ENCODE results near the gene UNC80. TPM values are rescaled to one million over a fixed set of nuclear protein-coding genes. Genes with fewer than 3 reads are reported as not detected.

The UNC80 gene
- total RNA-seq, 4 donors from 2014 or later, result under 0.01 to 0.17 (median 0.09) TPM

GRCh38 chr2:210009896-210010295, 238.3 kb downstream of the UNC80 start:
- peaks cover 0 to 55% (median 27%) of the 10 kb centered on the region in 4 donors for H3K36me3 ChIP-seq
- intact Hi-C loops (cut with DNase I), result no loop called here
- H3K27me3 ChIP-seq, result no peaks in the 10 kb centered on the region
- 81% methylated on average over 3 of the region's 3 CpGs for WGBS
- H3K9me3 ChIP-seq, result no peaks in the 10 kb centered on the region
- H3K4me3 ChIP-seq, result no peak overlapping the region
- no peak overlapping the region for H3K27ac ChIP-seq (replicated peaks in 1 of 4)
- TF ChIP-seq CTCF (IDR thresholded peaks at IDR 0.05) (no peak), POLR2A (IDR thresholded peaks at IDR 0.05; ENCODE audit: low read depth) (no peak), EP300 (IDR thresholded peaks at IDR 0.05) (no peak), POLR2AphosphoS5 (IDR thresholded peaks at IDR 0.05) (no peak)
- DNase-seq (ENCODE audit: extremely low spot score), result no peak
- H3K4me1 ChIP-seq, result peaks cover 9 to 38% (median 27%) of the 10 kb centered on the region in 4 donors

DNA sequence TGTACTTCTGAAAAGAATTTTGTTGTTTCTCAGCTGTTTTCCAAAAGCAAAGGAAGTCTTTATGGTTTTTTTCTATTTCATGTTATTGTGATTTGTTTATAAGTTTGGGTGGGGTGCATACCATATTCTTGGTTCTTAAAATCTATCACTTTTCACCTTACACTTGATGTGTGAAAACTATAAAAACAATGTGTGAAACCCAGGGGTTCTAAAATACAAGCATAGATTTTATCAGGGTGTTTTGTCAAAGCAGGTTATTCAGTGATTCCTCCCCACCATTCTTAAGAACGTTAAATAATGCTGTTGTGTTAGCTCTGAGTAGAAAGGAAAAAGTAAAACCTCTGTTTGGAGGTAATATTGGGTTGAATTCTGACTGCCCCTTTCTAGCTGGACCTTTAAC, 248.5 kb downstream of the UNC80 start:
- no peak overlapping the region for H3K27ac ChIP-seq (replicated peaks in 1 of 4)
- intact Hi-C loops (cut with DNase I), result no loop called here
- DNase-seq (ENCODE audit: extremely low spot score), result no peak
- peaks cover 29 to 98% (median 68%) of the 10 kb centered on the region in 4 donors for H3K36me3 ChIP-seq
- TF ChIP-seq CTCF (IDR thresholded peaks at IDR 0.05), result no peak
- no peak for TF ChIP-seq EP300 (IDR thresholded peaks at IDR 0.05)
- no peak for TF ChIP-seq POLR2A (IDR thresholded peaks at IDR 0.05; ENCODE audit: low read depth)
- H3K4me3 ChIP-seq, result no peak overlapping the region
- no peaks in the 10 kb centered on the region for H3K27me3 ChIP-seq
- 86% methylated on average over 1 of the region's 1 CpG for WGBS
- H3K4me1 ChIP-seq, result peaks cover 0 to 12% (median 2%) of the 10 kb centered on the region in 4 donors
- no peaks in the 10 kb centered on the region for H3K9me3 ChIP-seq

DNA sequence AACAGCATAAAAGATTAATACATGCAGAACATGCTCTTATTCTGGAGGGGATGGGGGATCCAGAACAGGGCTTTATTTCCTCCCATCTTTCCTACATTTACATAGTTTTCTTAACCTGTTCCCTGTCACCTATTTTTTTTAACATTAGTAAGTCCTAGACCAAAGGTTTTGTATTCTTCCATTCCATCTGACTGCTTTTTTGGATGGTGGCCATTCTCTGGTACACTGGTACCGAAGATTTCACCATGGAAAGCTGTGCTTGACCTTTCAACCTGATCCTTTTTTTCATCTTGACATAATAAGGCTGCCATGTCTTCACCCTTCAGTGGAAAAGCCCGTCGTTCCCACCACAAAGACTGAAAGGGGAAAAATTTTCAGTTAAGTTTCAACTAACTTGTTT, 251.2 kb downstream of the UNC80 start:
- no peak overlapping the region for H3K4me3 ChIP-seq
- DNase-seq (ENCODE audit: extremely low spot score), result no peak
- no peaks in the 10 kb centered on the region for H3K9me3 ChIP-seq
- TF ChIP-seq CTCF (IDR thresholded peaks at IDR 0.05), result no peak
- no peak for TF ChIP-seq EP300 (IDR thresholded peaks at IDR 0.05)
- no peak for TF ChIP-seq POLR2AphosphoS5 (IDR thresholded peaks at IDR 0.05)
- no peak for TF ChIP-seq POLR2A (IDR thresholded peaks at IDR 0.05; ENCODE audit: low read depth)
- H3K36me3 ChIP-seq, result peaks cover 17 to 91% (median 57%) of the 10 kb centered on the region in 4 donors
- intact Hi-C loops (cut with DNase I), result no loop called here
- 57% methylated on average over 3 of the region's 3 CpGs for WGBS
- no peaks in the 10 kb centered on the region for H3K27me3 ChIP-seq
- peaks cover 0 to 12% (median 2%) of the 10 kb centered on the region in 4 donors for H3K4me1 ChIP-seq
- no peak overlapping the region for H3K27ac ChIP-seq (replicated peaks in 1 of 4)

DNA sequence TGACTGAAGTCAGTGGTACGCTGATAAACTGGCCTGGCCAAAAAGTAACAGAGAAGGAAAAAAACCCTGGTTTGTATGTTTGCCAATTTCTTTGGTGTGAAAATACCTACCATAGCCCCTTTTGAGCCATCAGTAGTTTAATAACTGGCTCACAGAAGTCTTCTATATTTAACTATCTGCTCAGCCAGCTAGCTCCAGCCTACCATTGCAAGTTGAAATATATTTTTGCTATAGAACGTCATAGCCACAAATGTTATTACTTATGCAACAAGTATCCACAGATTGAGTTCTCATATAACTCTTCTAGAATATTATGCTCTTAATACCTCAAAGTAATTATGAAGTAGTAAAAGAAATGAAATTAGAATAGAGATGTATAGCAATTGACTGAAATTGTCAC, 256.0 kb downstream of the UNC80 start:
- WGBS, result 93% methylated on average over 2 of the region's 2 CpGs
- no peak for DNase-seq (ENCODE audit: extremely low spot score)
- no peak overlapping the region for H3K27ac ChIP-seq (replicated peaks in 1 of 4)
- intact Hi-C loops (cut with DNase I), result no loop called here
- H3K27me3 ChIP-seq, result no peaks in the 10 kb centered on the region
- no peak overlapping the region for H3K4me3 ChIP-seq
- peaks cover 4 to 60% (median 26%) of the 10 kb centered on the region in 4 donors for H3K36me3 ChIP-seq
- no peaks in the 10 kb centered on the region for H3K9me3 ChIP-seq
- TF ChIP-seq EP300 (IDR thresholded peaks at IDR 0.05) (no peak), POLR2A (IDR thresholded peaks at IDR 0.05; ENCODE audit: low read depth) (no peak), POLR2AphosphoS5 (IDR thresholded peaks at IDR 0.05) (no peak), CTCF (IDR thresholded peaks at IDR 0.05) (no peak)
- H3K4me1 ChIP-seq, result peaks cover 0 to 10% (median 1%) of the 10 kb centered on the region in 4 donors

DNA sequence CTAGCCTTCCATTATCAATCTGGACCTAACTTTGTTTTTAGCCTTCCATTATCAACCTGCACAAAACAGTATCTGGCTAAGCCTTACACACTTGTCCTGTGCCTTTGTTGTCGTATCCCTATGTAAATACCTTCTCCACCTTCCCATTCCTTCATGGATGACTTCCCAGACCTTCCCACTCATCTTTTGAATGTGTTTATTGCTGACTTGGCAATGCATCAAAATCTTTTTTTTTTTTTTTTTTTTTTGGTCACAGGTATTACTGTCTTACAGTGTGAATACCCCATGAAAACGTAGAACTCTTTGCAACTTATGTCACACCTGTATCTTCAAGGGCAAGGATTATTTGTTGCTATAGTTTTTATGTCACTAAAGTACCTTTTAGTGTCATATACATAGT, 256.5 kb downstream of the UNC80 start:
- H3K4me3 ChIP-seq, result no peak overlapping the region
- 71% methylated on average over 2 of the region's 2 CpGs for WGBS
- no peaks in the 10 kb centered on the region for H3K9me3 ChIP-seq
- peaks cover 3 to 54% (median 25%) of the 10 kb centered on the region in 4 donors for H3K36me3 ChIP-seq
- intact Hi-C loops (cut with DNase I), result no loop called here
- H3K27me3 ChIP-seq, result no peaks in the 10 kb centered on the region
- peaks cover 0 to 4% (median 0%) of the 10 kb centered on the region in 4 donors for H3K4me1 ChIP-seq
- TF ChIP-seq POLR2AphosphoS5 (IDR thresholded peaks at IDR 0.05) (no peak), CTCF (IDR thresholded peaks at IDR 0.05) (no peak), EP300 (IDR thresholded peaks at IDR 0.05) (no peak), POLR2A (IDR thresholded peaks at IDR 0.05; ENCODE audit: low read depth) (no peak)
- no peak overlapping the region for H3K27ac ChIP-seq (replicated peaks in 1 of 4)
- DNase-seq (ENCODE audit: extremely low spot score), result no peak
